ENCODE results near the gene TBX22.

DNA sequence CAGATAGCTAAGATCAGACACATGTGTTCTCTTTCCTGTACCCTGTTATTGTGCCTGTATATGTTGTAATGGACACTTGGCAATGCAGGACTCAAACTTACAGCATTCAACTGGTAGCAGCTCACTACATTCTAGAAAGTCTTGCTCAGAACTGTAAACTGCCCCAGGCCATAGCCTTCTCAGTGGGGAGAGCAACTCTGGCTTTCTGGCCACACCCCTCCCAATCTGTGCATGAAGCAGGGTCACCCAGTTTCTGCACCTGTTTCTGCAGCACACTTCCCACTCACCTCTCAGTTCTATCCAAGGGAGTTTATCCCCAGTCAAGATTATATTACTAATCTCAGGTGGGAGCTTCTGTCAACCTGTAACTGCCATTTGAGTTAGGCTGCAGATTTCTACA lies 38.9 kb upstream of the TBX22 start:
- no peak for TF ChIP-seq ELF4 (IDR thresholded peaks at IDR 0.05)
- TF ChIP-seq SUZ12 (IDR thresholded peaks at IDR 0.05), result no peak
- TF ChIP-seq NFRKB (IDR thresholded peaks at IDR 0.05), result no peak
- TF ChIP-seq L3MBTL2 (conservative IDR thresholded peaks at IDR 0.05), result no peak
- TF ChIP-seq FOXK2 (IDR thresholded peaks at IDR 0.05), result no peak
- no peak for TF ChIP-seq CTBP1 (IDR thresholded peaks at IDR 0.05; ENCODE audit: borderline replicate concordance)
- TF ChIP-seq BHLHE40 (IDR thresholded peaks at IDR 0.05; ENCODE audit: borderline replicate concordance), result no peak
